HepG2 (cell line): ENCODE results near the gene C15orf62. TPM values are rescaled to one million over a fixed set of nuclear protein-coding genes. Genes with fewer than 3 reads are reported as not detected.

Experiments used
- ASH2L ChIP-seq: fragments of 300-600, 200-600 bp; sonication (generic); IDR thresholded peaks from 2 replicates; pipeline ENCODE4 v1.7.0; 2017; ENCODE audit warnings: low read depth, mild to moderate bottlenecking, moderate library complexity, mixed read lengths, low read length; ENCODE audit not compliant: insufficient read length
- EHMT2 ChIP-seq: fragments of 200-600 bp; sonication (generic); IDR thresholded peaks from 2 replicates; pipeline ENCODE4 v1.7.0; 2017; ENCODE audit warnings: antibody characterized with exemption, low read depth, low read length, borderline replicate concordance
- FIP1L1 ChIP-seq: fragments of 200-400 bp; formaldehyde crosslinking; IDR thresholded peaks from 2 replicates; pipeline ENCODE4 v1.6.1; 2018; ENCODE audit warnings: low read depth, mild to moderate bottlenecking, low read length, moderate library complexity, borderline replicate concordance; ENCODE audit not compliant: insufficient read depth
- HNF4G ChIP-seq, 2 experiments: sonication (generic) in 1 of 2; formaldehyde crosslinking in 1 of 2; IDR thresholded peaks; 2 replicates each; pipeline versions ENCODE4 v1.4.0 to v1.6.1; 2011 to 2020; ENCODE audit warnings: borderline replicate concordance in 2 of 2, low read depth in 2 of 2, mild to moderate bottlenecking in 2 of 2, low read length in 1 of 2, missing genetic modification reagents in 1 of 2, moderate library complexity in 1 of 2
- KLF16 ChIP-seq, 2 experiments: sonication (generic) in 1 of 2; formaldehyde crosslinking in 1 of 2; IDR thresholded peaks; 2 replicates each; pipeline versions ENCODE4 v1.6.1 to v1.8.0; 2016 to 2023; ENCODE audit warnings: missing genetic modification reagents in 2 of 2, missing compliant biosample characterization in 1 of 2
- MAFK ChIP-seq, 2 experiments: IDR thresholded peaks in 1 of 2; conservative IDR thresholded peaks in 1 of 2; 2 replicates each; pipeline ENCODE4 v1.6.1; 2011; ENCODE audit warnings: improper control_type of control experiment in 2 of 2, low read length in 2 of 2
- MED8 ChIP-seq: sonication (generic); formaldehyde crosslinking; IDR thresholded peaks from 2 replicates; pipeline ENCODE4 v1.8.1; 2023; ENCODE audit warnings: mild to moderate bottlenecking, missing genetic modification reagents; ENCODE audit not compliant: insufficient replicate concordance
- NFKB2 ChIP-seq: sonication (generic); formaldehyde crosslinking; IDR thresholded peaks from 2 replicates; pipeline ENCODE4 v1.4.0; 2020; ENCODE audit warnings: missing genetic modification reagents, borderline replicate concordance
- PHF8 ChIP-seq: sonication (generic); formaldehyde crosslinking; IDR thresholded peaks from 2 replicates; pipeline ENCODE4 v1.5.0; 2020; ENCODE audit warnings: missing genetic modification reagents
- RBFOX2 ChIP-seq: fragments of 200-400 bp; formaldehyde crosslinking; IDR thresholded peaks from 2 replicates; pipeline ENCODE4 v1.6.1; 2017; ENCODE audit warnings: low read depth, mild to moderate bottlenecking, low read length
- RFX1 ChIP-seq: fragments of 450-650 bp; IDR thresholded peaks from 2 replicates; pipeline ENCODE4 v1.6.1; 2017
- SATB2 ChIP-seq: sonication (generic); formaldehyde crosslinking; IDR thresholded peaks from 2 replicates; pipeline ENCODE4 v1.5.0; 2020; ENCODE audit warnings: missing genetic modification reagents
- SRSF4 ChIP-seq: fragments of 200-400 bp; formaldehyde crosslinking; IDR thresholded peaks from one replicate; pipeline ENCODE4 v1.6.1; 2018; ENCODE audit warnings: mild to moderate bottlenecking, low read depth, low read length, moderate library complexity; ENCODE audit not compliant: poor library complexity, severe bottlenecking
- TCF12 ChIP-seq, 2 experiments: fragments of 450-650 bp in 1 of 2; sonication (generic) in 1 of 2; formaldehyde crosslinking in 1 of 2; IDR thresholded peaks; 2 replicates each; pipeline versions ENCODE4 v1.6.1 to v1.8.0; 2017 to 2022; ENCODE audit warnings: antibody characterized with exemption in 1 of 2, mild to moderate bottlenecking in 1 of 2, missing genetic modification reagents in 1 of 2, moderate library complexity in 1 of 2
- WIZ ChIP-seq: sonication (generic); formaldehyde crosslinking; IDR thresholded peaks from 2 replicates; pipeline ENCODE4 v1.5.1; 2020; ENCODE audit warnings: mild to moderate bottlenecking, missing genetic modification reagents
- ZEB1 ChIP-seq: IDR thresholded peaks from 2 replicates; pipeline ENCODE4 v1.6.1; 2012; ENCODE audit warnings: mild to moderate bottlenecking, low read depth, inconsistent platforms; ENCODE audit not compliant: insufficient replicate concordance
- ZNF382 ChIP-seq: sonication (generic); formaldehyde crosslinking; IDR thresholded peaks from 2 replicates; pipeline ENCODE4 v1.5.0; 2020; ENCODE audit warnings: missing genetic modification reagents, mild to moderate bottlenecking, borderline replicate concordance
- ZNF564 ChIP-seq: sonication (generic); formaldehyde crosslinking; IDR thresholded peaks from 2 replicates; pipeline ENCODE4 v1.8.1; 2023; ENCODE audit warnings: mild to moderate bottlenecking, missing genetic modification reagents
- ZNF589 ChIP-seq: sonication (generic); formaldehyde crosslinking; conservative IDR thresholded peaks from 2 replicates; pipeline ENCODE4 v1.8.0; 2022; ENCODE audit warnings: mild to moderate bottlenecking, moderate library complexity, missing genetic modification reagents
- ZNF737 ChIP-seq: sonication (generic); formaldehyde crosslinking; IDR thresholded peaks from 2 replicates; pipeline ENCODE4 v1.5.0; 2020; ENCODE audit warnings: missing genetic modification reagents, mild to moderate bottlenecking, borderline replicate concordance
- ZNF777 ChIP-seq: sonication (generic); formaldehyde crosslinking; IDR thresholded peaks from 2 replicates; pipeline ENCODE4 v1.4.0; 2020; ENCODE audit warnings: missing genetic modification reagents
- polyA plus RNA-seq, 8 experiments: library from polyadenylated mRNA; depleted of rRNA in 3 of 8; stranded (reverse) in 7 of 8; unstranded in 1 of 8; fragments of >200 nt; fragmentation: Illumina TruSeq in 4 of 8; extraction: Trizol in 4 of 8; gene quantifications; 2 replicates each; pipeline versions ENCODE4 v1.2.1 to v1.2.3, GENCODE V29; 2011 to 2016; ENCODE audit warnings: low read depth in 4 of 8, missing spikeins in 1 of 8, mixed read lengths in 1 of 8; ENCODE audit not compliant: insufficient read depth in 1 of 8
- total RNA-seq, 5 experiments: library from RNA; depleted of rRNA; stranded (reverse); fragments of >200 nt; fragmentation: Illumina TruSeq; extraction: Trizol; gene quantifications; 2 replicates each; pipeline ENCODE4 v1.2.3, GENCODE V29; 2016; ENCODE audit warnings: low read depth in 1 of 5
- TF ChIP-seq, protein P1 (sequence below): IDR thresholded peaks from 2 replicates; pipeline ENCODE4 v1.6.1; 2016; ENCODE audit warnings: low read depth
- TF ChIP-seq, protein P2 (sequence below): IDR thresholded peaks from 2 replicates; pipeline ENCODE4 v1.6.1; 2016; ENCODE audit warnings: low read depth, control low read depth
- TF ChIP-seq, protein P3 (sequence below): sonication (generic); formaldehyde crosslinking; IDR thresholded peaks from 2 replicates; pipeline ENCODE4 v1.5.0; 2020; ENCODE audit warnings: missing genetic modification reagents

The C15orf62 gene
- total and polyA plus RNA-seq, 2 of the 13 experiments (the other 11 are each of a cell fraction or from before 2014, with no cell fraction given), result 0.51 to 1.1 TPM

DNA sequence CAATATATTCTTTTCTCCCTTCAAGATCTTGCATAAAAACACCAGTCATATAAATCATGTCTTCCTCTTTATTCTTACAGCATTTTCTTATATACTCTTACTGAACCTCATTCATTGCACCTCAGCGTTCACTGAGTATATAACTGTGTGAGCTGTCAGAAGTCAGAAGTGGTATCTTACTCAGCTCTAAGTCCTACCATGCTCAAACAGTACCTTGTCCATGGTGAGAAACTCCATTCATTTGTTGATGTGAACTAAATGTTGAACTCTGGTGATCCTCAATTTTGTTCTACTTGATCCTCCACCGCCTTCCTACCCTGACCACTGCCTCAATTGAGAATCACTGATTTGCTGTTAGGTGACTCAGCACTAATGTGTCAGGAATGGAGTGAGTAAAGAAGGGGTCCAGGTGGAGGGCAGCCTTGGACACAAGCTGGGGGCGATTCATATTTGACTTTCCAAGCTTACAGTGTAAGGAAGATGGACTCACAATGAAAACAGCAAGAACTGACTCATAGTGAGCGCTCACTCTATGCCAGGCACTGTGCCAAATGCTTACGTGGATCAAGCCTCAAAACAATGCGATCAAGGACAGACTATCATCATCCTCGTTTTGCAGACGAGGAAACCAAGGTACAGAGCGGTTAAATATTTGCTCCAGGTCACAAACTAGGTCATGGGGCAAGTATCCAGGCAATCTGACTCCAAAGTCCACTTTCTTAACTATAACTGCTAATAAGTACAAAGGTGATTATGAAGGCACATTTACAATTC lies 23.6 kb downstream of the C15orf62 start (continued):
- TF ChIP-seq, protein P1, sequence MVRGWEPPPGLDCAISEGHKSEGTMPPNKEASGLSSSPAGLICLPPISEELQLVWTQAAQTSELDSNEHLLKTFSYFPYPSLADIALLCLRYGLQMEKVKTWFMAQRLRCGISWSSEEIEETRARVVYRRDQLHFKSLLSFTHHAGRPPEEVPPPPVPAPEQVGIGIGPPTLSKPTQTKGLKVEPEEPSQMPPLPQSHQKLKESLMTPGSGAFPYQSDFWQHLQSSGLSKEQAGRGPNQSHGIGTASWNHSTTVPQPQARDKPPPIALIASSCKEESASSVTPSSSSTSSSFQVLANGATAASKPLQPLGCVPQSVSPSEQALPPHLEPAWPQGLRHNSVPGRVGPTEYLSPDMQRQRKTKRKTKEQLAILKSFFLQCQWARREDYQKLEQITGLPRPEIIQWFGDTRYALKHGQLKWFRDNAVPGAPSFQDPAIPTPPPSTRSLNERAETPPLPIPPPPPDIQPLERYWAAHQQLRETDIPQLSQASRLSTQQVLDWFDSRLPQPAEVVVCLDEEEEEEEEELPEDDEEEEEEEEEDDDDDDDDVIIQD, result peak; percentile 82; the same call in 1 of the 2 replicates
- TF ChIP-seq PHF8 (CRISPR knock-in tag), result no peak
- peak; percentile 92; the same call in 1 of the 2 replicates for TF ChIP-seq HNF4G (IDR thresholded peaks at IDR 0.05; ENCODE audit: borderline replicate concordance, low read depth, low read length)
- peak; percentile 77; the same call in 1 of the 2 replicates for TF ChIP-seq HNF4G (CRISPR knock-in tag; IDR thresholded peaks at IDR 0.05; ENCODE audit: borderline replicate concordance, low read depth)
- TF ChIP-seq SRSF4, result no peak
- TF ChIP-seq, protein P2, sequence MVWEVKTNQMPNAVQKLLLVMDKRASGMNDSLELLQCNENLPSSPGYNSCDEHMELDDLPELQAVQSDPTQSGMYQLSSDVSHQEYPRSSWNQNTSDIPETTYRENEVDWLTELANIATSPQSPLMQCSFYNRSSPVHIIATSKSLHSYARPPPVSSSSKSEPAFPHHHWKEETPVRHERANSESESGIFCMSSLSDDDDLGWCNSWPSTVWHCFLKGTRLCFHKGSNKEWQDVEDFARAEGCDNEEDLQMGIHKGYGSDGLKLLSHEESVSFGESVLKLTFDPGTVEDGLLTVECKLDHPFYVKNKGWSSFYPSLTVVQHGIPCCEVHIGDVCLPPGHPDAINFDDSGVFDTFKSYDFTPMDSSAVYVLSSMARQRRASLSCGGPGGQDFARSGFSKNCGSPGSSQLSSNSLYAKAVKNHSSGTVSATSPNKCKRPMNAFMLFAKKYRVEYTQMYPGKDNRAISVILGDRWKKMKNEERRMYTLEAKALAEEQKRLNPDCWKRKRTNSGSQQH (CRISPR knock-in tag), result no peak
- TF ChIP-seq RFX1, result no peak
- TF ChIP-seq, protein P3, sequence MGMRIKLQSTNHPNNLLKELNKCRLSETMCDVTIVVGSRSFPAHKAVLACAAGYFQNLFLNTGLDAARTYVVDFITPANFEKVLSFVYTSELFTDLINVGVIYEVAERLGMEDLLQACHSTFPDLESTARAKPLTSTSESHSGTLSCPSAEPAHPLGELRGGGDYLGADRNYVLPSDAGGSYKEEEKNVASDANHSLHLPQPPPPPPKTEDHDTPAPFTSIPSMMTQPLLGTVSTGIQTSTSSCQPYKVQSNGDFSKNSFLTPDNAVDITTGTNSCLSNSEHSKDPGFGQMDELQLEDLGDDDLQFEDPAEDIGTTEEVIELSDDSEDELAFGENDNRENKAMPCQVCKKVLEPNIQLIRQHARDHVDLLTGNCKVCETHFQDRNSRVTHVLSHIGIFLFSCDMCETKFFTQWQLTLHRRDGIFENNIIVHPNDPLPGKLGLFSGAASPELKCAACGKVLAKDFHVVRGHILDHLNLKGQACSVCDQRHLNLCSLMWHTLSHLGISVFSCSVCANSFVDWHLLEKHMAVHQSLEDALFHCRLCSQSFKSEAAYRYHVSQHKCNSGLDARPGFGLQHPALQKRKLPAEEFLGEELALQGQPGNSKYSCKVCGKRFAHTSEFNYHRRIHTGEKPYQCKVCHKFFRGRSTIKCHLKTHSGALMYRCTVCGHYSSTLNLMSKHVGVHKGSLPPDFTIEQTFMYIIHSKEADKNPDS (CRISPR knock-in tag), result no peak
- no peak; the same call in 1 of the 2 replicates for TF ChIP-seq EHMT2
- TF ChIP-seq WIZ (CRISPR knock-in tag), result no peak
- no peak for TF ChIP-seq ZNF777
- TF ChIP-seq MAFK (conservative IDR thresholded peaks at IDR 0.05 in 1 of 2, IDR thresholded peaks at IDR 0.05 in 1 of 2; ENCODE audit: low read length in 2 of 2), result peak; percentile 72 to 95
- TF ChIP-seq TCF12 (IDR thresholded peaks at IDR 0.05), result no peak
- no peak for TF ChIP-seq TCF12 (CRISPR knock-in tag; IDR thresholded peaks at IDR 0.05)
- TF ChIP-seq RBFOX2, result no peak
- TF ChIP-seq ZEB1, result no peak
- TF ChIP-seq FIP1L1, result no peak
- no peak for TF ChIP-seq MED8 (CRISPR knock-in tag)
- TF ChIP-seq KLF16 (CRISPR knock-in tag; IDR thresholded peaks at IDR 0.05), result 0 out of 4 replicates have a peak, but pooled peaks of 1 of the 2 experiments have one; percentile 53
- TF ChIP-seq NFKB2 (CRISPR knock-in tag), result no peak
- no peak for TF ChIP-seq ZNF382 (CRISPR knock-in tag)
- TF ChIP-seq SATB2 (CRISPR knock-in tag), result no peak
- no peak for TF ChIP-seq ASH2L
- no peak for TF ChIP-seq ZNF737
- TF ChIP-seq ZNF564 (CRISPR knock-in tag), result no peak
- no peak for TF ChIP-seq ZNF589 (CRISPR knock-in tag)
- TF ChIP-seq, all 625 proteins: peak for 127
